Muscle layer of colon (tissue), 2 donors: ENCODE results near the gene ASB5.

Source experiments
- H3K27ac ChIP-seq: one replicate; pipeline ENCODE4 v1.7.0; 2013; ENCODE audit warnings: low read depth, mild to moderate bottlenecking, low read length, moderate library complexity
- H3K27me3 ChIP-seq, 2 donors: one replicate each; pipeline ENCODE4 v1.7.0; 2013; ENCODE audit warnings: low read length in 2 of 2, mild to moderate bottlenecking in 2 of 2; ENCODE audit not compliant: insufficient read depth in 2 of 2, control insufficient read depth in 1 of 2
- H3K36me3 ChIP-seq: one replicate; pipeline ENCODE4 v1.7.0; 2013; ENCODE audit warnings: mild to moderate bottlenecking, low read length; ENCODE audit not compliant: insufficient read depth
- H3K4me1 ChIP-seq: one replicate; pipeline ENCODE4 v1.7.0; 2013; ENCODE audit warnings: mild to moderate bottlenecking, low read length; ENCODE audit not compliant: insufficient read depth
- H3K4me3 ChIP-seq, 2 donors: one replicate each; pipeline ENCODE4 v1.7.0; 2013; ENCODE audit warnings: low read length in 2 of 2, low read depth in 1 of 2, mild to moderate bottlenecking in 1 of 2, moderate library complexity in 1 of 2
- H3K9ac ChIP-seq: one replicate; pipeline ENCODE4 v1.7.0; 2013; ENCODE audit warnings: low read length
- H3K9me3 ChIP-seq: one replicate; pipeline ENCODE4 v1.7.0; 2013; ENCODE audit warnings: mild to moderate bottlenecking, low read length
- donor health status: abdominal sarcoma.
- donor health status: Adenocarcinoma of cecum.

ASB5 gene

DNA sequence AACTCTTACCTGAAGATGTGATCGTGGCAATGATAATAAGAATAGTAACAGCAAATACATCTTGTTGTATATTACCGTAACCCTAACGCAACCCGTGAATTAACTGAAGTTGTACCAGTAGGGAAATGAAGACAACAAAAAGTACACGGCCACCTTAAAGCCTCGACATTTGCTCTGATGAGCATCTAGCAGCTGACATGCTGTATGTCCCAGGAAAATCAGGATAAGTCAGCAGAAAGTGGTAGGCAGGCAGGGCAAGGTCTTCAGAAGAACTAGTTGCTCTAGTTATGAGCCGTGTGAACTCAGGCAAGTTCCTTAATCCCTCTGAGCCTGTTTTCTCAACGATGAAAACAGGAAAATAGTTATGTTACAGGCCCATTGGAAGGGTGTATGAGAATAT lies 7.7 kb upstream of the ASB5 start:
- H3K27ac ChIP-seq = no peak overlapping the region
- H3K9me3 ChIP-seq = no peaks in the 10 kb centered on the region
- H3K27me3 ChIP-seq = no peaks in the 10 kb centered on the region
- H3K9ac ChIP-seq = no peak overlapping the region
- peaks cover 21% of the 10 kb centered on the region for H3K4me1 ChIP-seq
- H3K4me3 ChIP-seq = peak overlapping the region in 1 of 2 donors; percentile 46
- no peaks in the 10 kb centered on the region for H3K36me3 ChIP-seq

DNA sequence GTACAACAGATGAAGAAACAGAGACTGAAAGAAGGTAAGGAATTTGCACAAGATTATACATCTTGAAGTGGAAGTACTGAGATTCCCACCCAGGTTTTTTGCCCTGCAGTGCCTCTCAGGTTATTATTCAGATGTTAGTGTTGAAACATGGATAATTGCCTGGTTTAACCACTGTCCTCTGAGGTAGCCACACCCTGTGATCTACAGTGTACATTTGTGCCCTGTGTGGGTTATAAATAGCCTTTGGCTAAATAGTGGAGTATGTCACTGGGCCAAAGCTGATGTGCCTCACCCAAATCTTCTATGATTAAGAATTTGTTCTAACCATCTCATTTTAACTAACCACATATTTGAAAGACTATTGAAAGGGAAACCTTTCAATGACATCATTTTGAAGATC lies 5.4 kb upstream of the ASB5 start:
- no peak overlapping the region for H3K27ac ChIP-seq
- H3K27me3 ChIP-seq = no peaks in the 10 kb centered on the region
- no peak overlapping the region for H3K9ac ChIP-seq
- no peak overlapping the region for H3K4me3 ChIP-seq
- H3K36me3 ChIP-seq = no peaks in the 10 kb centered on the region
- H3K9me3 ChIP-seq = no peaks in the 10 kb centered on the region
- H3K4me1 ChIP-seq = peaks cover 21% of the 10 kb centered on the region

DNA sequence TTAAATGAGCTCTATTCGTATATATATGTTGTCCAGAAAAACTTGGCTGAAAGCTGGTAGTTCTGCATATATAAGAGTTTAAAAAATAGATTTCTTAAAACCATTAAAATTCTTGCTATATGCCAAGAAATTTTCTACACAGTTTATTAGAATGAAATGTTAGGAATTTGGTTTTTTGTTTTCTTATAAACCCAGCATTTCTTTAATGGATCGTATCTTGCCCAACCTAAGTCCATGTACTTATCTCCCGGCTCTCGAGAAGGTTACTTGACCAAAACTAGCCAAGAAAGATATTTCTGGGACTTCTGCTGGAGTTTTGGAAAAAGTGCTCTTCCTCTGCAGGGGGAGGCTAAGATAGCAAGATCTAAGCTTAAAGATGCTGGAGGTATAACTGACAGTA lies 4.7 kb upstream of the ASB5 start:
- no peak overlapping the region for H3K4me3 ChIP-seq
- no peaks in the 10 kb centered on the region for H3K9me3 ChIP-seq
- H3K36me3 ChIP-seq = no peaks in the 10 kb centered on the region
- H3K9ac ChIP-seq = no peak overlapping the region
- H3K27ac ChIP-seq = no peak overlapping the region
- peaks cover 21% of the 10 kb centered on the region for H3K4me1 ChIP-seq
- no peaks in the 10 kb centered on the region for H3K27me3 ChIP-seq

- H3K4me3 ChIP-seq = no peak overlapping the region
- no peak overlapping the region for H3K9ac ChIP-seq
- H3K4me1 ChIP-seq = peaks cover 17% of the 10 kb centered on the region
- H3K27ac ChIP-seq = no peak overlapping the region
- no peaks in the 10 kb centered on the region for H3K9me3 ChIP-seq
- no peaks in the 10 kb centered on the region for H3K27me3 ChIP-seq
- no peaks in the 10 kb centered on the region for H3K36me3 ChIP-seq
Observed at GRCh38 chr4:176272799-176273198, 3.8 kb upstream of the ASB5 start.

DNA sequence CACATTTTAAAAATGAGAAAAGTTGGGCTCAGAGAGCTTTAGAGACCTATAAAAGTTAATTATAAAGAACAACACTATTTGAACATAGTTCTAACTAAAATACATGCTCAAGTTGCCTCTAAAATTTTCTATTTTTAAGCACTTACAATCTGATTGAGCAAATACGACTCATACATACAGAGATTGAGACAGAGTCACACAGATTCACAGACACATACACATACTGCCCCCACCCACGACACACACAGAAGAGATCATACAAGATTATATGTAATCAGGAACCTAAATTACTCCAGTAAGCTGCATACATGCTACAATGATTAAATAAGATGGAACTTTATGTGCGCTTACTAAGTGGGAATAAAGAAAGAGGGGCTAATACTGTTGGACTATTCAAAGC lies 2.7 kb upstream of the ASB5 start:
- H3K9ac ChIP-seq = no peak overlapping the region
- no peak overlapping the region for H3K27ac ChIP-seq
- H3K36me3 ChIP-seq = no peaks in the 10 kb centered on the region
- no peak overlapping the region for H3K4me3 ChIP-seq
- no peaks in the 10 kb centered on the region for H3K27me3 ChIP-seq
- H3K9me3 ChIP-seq = no peaks in the 10 kb centered on the region
- peaks cover 9% of the 10 kb centered on the region for H3K4me1 ChIP-seq

DNA sequence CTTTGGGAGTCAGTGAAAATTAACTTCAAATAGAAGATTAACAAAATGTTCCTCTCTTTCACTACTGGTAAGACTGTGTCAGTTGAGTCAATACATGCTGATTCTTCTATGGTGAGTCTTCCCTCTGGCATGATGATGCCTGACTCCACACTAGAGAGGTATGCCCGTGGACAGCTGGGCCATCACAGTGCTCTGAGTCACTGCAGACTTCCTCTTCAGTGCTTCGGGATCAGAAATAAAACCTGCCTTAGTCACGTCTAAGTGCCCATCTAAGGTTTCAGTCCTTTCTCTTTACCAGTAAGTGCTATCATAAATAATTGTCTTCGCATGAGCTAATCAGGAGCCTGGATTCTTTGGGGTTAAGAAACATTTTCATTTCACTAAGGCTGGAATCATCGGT lies 1.6 kb upstream of the ASB5 start:
- peak overlapping the region; percentile 58 for H3K27ac ChIP-seq
- no peaks in the 10 kb centered on the region for H3K27me3 ChIP-seq

DNA sequence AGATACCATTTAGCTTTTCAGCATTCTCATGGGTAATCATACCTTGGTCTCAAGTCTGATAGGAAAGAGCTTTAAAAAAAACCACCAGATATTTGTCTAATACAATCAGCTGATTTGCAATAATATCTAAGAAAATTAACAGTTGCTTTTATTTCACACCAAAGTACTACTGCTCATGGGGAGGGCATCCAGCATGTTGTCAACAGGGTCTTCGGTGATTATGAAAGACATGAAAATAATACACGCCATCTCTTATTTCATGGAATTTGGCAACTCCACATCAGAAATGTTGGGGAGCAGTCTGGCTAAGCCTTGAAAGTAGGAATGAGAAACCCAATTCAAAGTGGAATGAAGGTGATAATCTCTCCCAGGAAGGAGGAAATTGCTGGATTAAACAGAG lies 3.0 kb downstream of the ASB5 start:
- Histone ChIP-seq H3K9me3 (no peaks in the 10 kb centered on the region), H3K9ac (no peak overlapping the region), H3K27ac (no peak overlapping the region), H3K4me3 (no peak overlapping the region), H3K36me3 (no peaks in the 10 kb centered on the region), H3K27me3 (no peaks in the 10 kb centered on the region), H3K4me1 (no peaks in the 10 kb centered on the region)

More for the DNA sequence above, 1.6 kb upstream of the ASB5 start:
- no peaks in the 10 kb centered on the region for H3K9me3 ChIP-seq
- H3K4me1 ChIP-seq = peaks cover 6% of the 10 kb centered on the region
- H3K4me3 ChIP-seq = peak overlapping the region in 1 of 2 donors; percentile 12
- H3K9ac ChIP-seq = no peak overlapping the region
- no peaks in the 10 kb centered on the region for H3K36me3 ChIP-seq

GRCh38 chr4:176262243-176262642 lies 6.8 kb downstream of the ASB5 start:
- no peak overlapping the region for H3K27ac ChIP-seq
- H3K4me3 ChIP-seq = no peak overlapping the region
- H3K27me3 ChIP-seq = no peaks in the 10 kb centered on the region
- H3K9me3 ChIP-seq = no peaks in the 10 kb centered on the region
- no peak overlapping the region for H3K9ac ChIP-seq
- H3K36me3 ChIP-seq = no peaks in the 10 kb centered on the region
- H3K4me1 ChIP-seq = peaks cover 11% of the 10 kb centered on the region

- peaks cover 17% of the 10 kb centered on the region for H3K4me1 ChIP-seq
- H3K9ac ChIP-seq = no peak overlapping the region
- H3K27ac ChIP-seq = no peak overlapping the region
- no peaks in the 10 kb centered on the region for H3K36me3 ChIP-seq
- H3K4me3 ChIP-seq = no peak overlapping the region
- H3K27me3 ChIP-seq = no peaks in the 10 kb centered on the region
- H3K9me3 ChIP-seq = no peaks in the 10 kb centered on the region
Observed at GRCh38 chr4:176261481-176261880, 7.5 kb downstream of the ASB5 start.

DNA sequence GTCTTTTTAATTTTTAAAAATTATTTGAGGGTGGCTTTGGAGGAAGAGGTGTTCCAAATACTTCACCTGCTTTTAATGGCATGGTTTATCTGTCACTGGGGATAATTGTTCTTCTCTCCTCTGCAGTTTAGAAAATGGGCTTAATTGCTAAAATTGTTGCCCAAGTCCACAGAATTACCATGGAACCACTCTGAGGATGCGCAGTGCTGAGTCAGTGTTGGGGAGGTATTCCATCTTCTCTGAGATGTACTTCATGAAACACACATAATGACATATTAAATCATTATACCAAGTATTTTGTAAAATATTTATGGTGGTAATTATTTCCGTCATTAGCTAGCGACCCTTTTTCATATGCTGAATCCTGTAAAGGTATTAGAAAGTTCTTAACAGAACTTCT lies 8.0 kb downstream of the ASB5 start:
- no peaks in the 10 kb centered on the region for H3K36me3 ChIP-seq
- H3K27me3 ChIP-seq = no peaks in the 10 kb centered on the region
- H3K9ac ChIP-seq = no peak overlapping the region
- H3K4me3 ChIP-seq = no peak overlapping the region
- H3K27ac ChIP-seq = no peak overlapping the region
- H3K9me3 ChIP-seq = no peaks in the 10 kb centered on the region
- H3K4me1 ChIP-seq = peaks cover 17% of the 10 kb centered on the region

DNA sequence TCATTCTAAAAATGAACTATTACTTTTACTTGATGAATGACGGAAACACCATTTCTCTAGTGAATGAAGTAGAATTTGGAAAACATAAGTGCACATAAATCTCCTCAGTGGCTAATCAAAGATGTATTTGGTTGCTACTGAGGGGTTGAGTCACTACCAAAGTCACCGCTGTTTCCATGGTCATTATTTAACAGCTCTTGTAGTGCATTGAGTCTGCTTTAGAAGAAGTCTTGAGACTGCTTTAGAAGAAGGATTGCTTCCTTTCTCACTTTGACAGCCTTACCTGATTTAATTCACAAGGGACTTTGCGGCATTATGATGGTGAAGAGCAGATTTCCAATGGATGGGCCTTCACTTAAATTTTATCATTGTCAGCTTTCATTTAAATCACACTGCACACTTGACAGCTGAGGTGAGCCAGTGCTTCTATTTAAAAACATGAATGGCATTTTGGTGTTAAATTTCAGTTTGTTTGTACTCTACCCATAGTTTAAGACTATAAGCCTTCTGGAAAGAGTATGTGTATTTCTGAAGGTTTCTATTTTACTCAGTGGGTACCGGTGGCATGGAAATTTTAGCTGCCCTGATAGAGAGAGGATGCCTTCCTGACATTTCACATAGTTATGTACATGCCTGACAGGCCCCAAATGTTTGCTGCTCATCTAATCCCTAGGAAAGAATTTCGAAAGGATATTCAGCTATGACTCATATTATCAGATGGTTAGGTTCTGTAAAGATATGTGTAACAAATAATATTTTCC lies 9.5 kb downstream of the ASB5 start:
- Histone ChIP-seq H3K36me3 (no peaks in the 10 kb centered on the region), H3K9ac (no peak overlapping the region), H3K27me3 (no peaks in the 10 kb centered on the region), H3K27ac (no peak overlapping the region), H3K4me1 (peaks cover 17% of the 10 kb centered on the region), H3K9me3 (no peaks in the 10 kb centered on the region), H3K4me3 (no peak overlapping the region)

GRCh38 chr4:176258135-176258534 lies 10.9 kb downstream of the ASB5 start:
- H3K27me3 ChIP-seq = no peaks in the 10 kb centered on the region
- H3K9ac ChIP-seq = no peak overlapping the region
- no peaks in the 10 kb centered on the region for H3K9me3 ChIP-seq
- no peak overlapping the region for H3K4me3 ChIP-seq
- no peak overlapping the region for H3K27ac ChIP-seq
- H3K4me1 ChIP-seq = peaks cover 17% of the 10 kb centered on the region
- no peaks in the 10 kb centered on the region for H3K36me3 ChIP-seq
